HG02840 (cell line): ENCODE measurements around the gene TPCN2.
"Not testable (repeated sequence)": the region's sequence is repeated elsewhere in the genome, so short reads cannot be mapped to it uniquely, and the experiment has no call there.

Source experiments
- ATAC-seq: cut with Tn5 transposase; IDR thresholded peaks from one replicate; pipeline ENCODE4 v1.9.1; 2021; ENCODE audit warnings: mild to moderate bottlenecking, moderate library complexity, moderate number of reproducible peaks; ENCODE audit not compliant: unreplicated experiment, low FRiP score

The TPCN2 gene

GRCh38 chr11:69123593-69124545 is 75.1 kb downstream of the TPCN2 start:
- ATAC-seq = no peak

GRCh38 chr11:69125861-69126260 is 77.1 kb downstream of the TPCN2 start:
- ATAC-seq = no peak

- no peak for ATAC-seq
Measured at GRCh38 chr11:69126286-69126685, 77.6 kb downstream of the TPCN2 start.

GRCh38 chr11:69127081-69127850 is 78.5 kb downstream of the TPCN2 start:
- ATAC-seq = no peak

GRCh38 chr11:69127884-69128283 is 79.2 kb downstream of the TPCN2 start:
- no peak for ATAC-seq

- no peak for ATAC-seq
Measured at GRCh38 chr11:69129053-69129452, 80.3 kb downstream of the TPCN2 start.

GRCh38 chr11:69129647-69130046 is 80.9 kb downstream of the TPCN2 start:
- ATAC-seq = no peak

- ATAC-seq = no peak
Measured at GRCh38 chr11:69130654-69131053, 81.9 kb downstream of the TPCN2 start.

- ATAC-seq = no peak
Measured at GRCh38 chr11:69131121-69131566, 82.4 kb downstream of the TPCN2 start.

- no peak for ATAC-seq
Measured at GRCh38 chr11:69131644-69132300, 83.0 kb downstream of the TPCN2 start.

GRCh38 chr11:69132301-69132670 is 83.6 kb downstream of the TPCN2 start:
- no peak for ATAC-seq

GRCh38 chr11:69133251-69133650 is 84.5 kb downstream of the TPCN2 start:
- no peak for ATAC-seq

- not testable (repeated sequence) for ATAC-seq
Measured at GRCh38 chr11:69134182-69134581, 85.5 kb downstream of the TPCN2 start.

GRCh38 chr11:69134957-69135356 is 86.2 kb downstream of the TPCN2 start:
- no peak for ATAC-seq

GRCh38 chr11:69135420-69136363 is 87.0 kb downstream of the TPCN2 start:
- ATAC-seq = no peak

- no peak for ATAC-seq
Measured at GRCh38 chr11:69136471-69136870, 87.7 kb downstream of the TPCN2 start.

- ATAC-seq = no peak
Measured at GRCh38 chr11:69137151-69137844, 88.6 kb downstream of the TPCN2 start.

GRCh38 chr11:69138265-69138664 is 89.5 kb downstream of the TPCN2 start:
- no peak for ATAC-seq

GRCh38 chr11:69140161-69140560 is 91.4 kb downstream of the TPCN2 start:
- ATAC-seq = not testable (repeated sequence)
